ENCODE data around the gene NECAP2.

DNA sequence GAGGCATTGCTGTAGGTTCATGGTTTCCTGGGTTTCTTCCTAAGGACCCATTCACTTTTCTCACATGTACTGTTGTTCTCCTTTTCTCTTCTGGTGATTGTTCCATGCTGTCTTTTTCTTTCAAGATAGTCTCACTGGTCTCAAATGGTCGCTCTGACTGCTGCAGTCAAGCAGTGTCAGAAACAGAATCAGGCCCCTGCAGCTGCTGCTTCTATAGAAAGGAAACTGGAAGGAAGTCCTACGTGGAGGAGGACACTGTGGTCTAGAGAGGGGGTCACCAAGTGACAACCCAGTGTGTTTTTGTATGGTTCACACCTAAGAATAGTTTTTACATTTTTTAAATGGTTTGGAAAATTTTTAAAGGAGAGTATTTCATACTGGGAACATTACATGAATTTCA lies 2.4 kb downstream of the NECAP2 start:
- TF ChIP-seq, protein P1, sequence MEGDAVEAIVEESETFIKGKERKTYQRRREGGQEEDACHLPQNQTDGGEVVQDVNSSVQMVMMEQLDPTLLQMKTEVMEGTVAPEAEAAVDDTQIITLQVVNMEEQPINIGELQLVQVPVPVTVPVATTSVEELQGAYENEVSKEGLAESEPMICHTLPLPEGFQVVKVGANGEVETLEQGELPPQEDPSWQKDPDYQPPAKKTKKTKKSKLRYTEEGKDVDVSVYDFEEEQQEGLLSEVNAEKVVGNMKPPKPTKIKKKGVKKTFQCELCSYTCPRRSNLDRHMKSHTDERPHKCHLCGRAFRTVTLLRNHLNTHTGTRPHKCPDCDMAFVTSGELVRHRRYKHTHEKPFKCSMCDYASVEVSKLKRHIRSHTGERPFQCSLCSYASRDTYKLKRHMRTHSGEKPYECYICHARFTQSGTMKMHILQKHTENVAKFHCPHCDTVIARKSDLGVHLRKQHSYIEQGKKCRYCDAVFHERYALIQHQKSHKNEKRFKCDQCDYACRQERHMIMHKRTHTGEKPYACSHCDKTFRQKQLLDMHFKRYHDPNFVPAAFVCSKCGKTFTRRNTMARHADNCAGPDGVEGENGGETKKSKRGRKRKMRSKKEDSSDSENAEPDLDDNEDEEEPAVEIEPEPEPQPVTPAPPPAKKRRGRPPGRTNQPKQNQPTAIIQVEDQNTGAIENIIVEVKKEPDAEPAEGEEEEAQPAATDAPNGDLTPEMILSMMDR (IDR thresholded peaks at IDR 0.05 in 8 of 11, conservative IDR thresholded peaks at IDR 0.05 in 3 of 11), result no peak
- TF ChIP-seq POLR2A (IDR thresholded peaks at IDR 0.05), result no peak
- no peak for TF ChIP-seq POLR2AphosphoS5 (IDR thresholded peaks at IDR 0.05)
